GM23248 (cell line): ENCODE results near the gene PALD1.

ENCODE experiments used
- EZH2 ChIP-seq: fragments of 200-600 bp; sonication (generic); IDR thresholded peaks from 2 replicates; pipeline ENCODE4 v1.6.1; 2018; ENCODE audit warnings: antibody characterized with exemption, mild to moderate bottlenecking; ENCODE audit not compliant: insufficient read depth, poor library complexity, severe bottlenecking
- EZH2phosphoT487 ChIP-seq: fragments of 200-600 bp; sonication (generic); IDR thresholded peaks from 2 replicates; pipeline ENCODE4 v1.6.1; 2018; ENCODE audit warnings: antibody characterized with exemption, moderate library complexity, mild to moderate bottlenecking, low read depth; ENCODE audit not compliant: insufficient read depth

- no peak for TF ChIP-seq EZH2
- no peak for TF ChIP-seq EZH2phosphoT487
These were observed 85.7 kb downstream of the PALD1 start for GRCh38 chr10:70564113-70564725.
